Naive thymus-derived CD4-positive, alpha-beta T cell (primary cell): ENCODE measurements around the gene PLD4. TPM values are rescaled to one million over a fixed set of nuclear protein-coding genes. Genes with fewer than 3 reads are reported as not detected.

Source experiments
- ATAC-seq: fragments of 150-1000 bp; cut with Tn5 transposase; 2 replicates; pipeline ENCODE4 v1.10.0; 2021; ENCODE audit warnings: mild to moderate bottlenecking, moderate library complexity
- CTCF ChIA-PET: fragments of 350-600 bp; sonication (Branson Sonifier 250); formaldehyde crosslinking; loops from one replicate; lab custom pipeline; 2021; ENCODE audit warnings: antibody characterized with exemption; lab: Charles Lee
- POLR2A ChIA-PET: fragments of 350-600 bp; sonication (Branson Sonifier 250); formaldehyde crosslinking; loops from one replicate; lab custom pipeline; 2021; ENCODE audit warnings: antibody characterized with exemption, inconsistent platforms; lab: Charles Lee
- DNase-seq, 9 donors: peaks; one replicate each; pipeline versions ENCODE4 v3.0.0 to v3.0.0-alpha.2; 2020 to 2022; ENCODE audit warnings: mixed read lengths in 1 of 9
- H3K27ac ChIP-seq: one replicate; pipeline ENCODE4 v1.7.0; 2013; ENCODE audit warnings: mild to moderate bottlenecking, low read depth, low read length, moderate library complexity
- H3K27me3 ChIP-seq, 2 donors: one replicate each; pipeline ENCODE4 v1.7.0; 2013; ENCODE audit warnings: low read length in 2 of 2, mild to moderate bottlenecking in 2 of 2, moderate library complexity in 2 of 2; ENCODE audit not compliant: control insufficient read depth in 2 of 2, insufficient read depth in 2 of 2
- H3K36me3 ChIP-seq, 3 experiments: 1 replicate in 2 of 3; 2 replicates in 1 of 3; pipeline ENCODE4 v1.7.0; 2013; ENCODE audit warnings: low read length in 3 of 3, mild to moderate bottlenecking in 3 of 3, moderate library complexity in 1 of 3; ENCODE audit not compliant: insufficient read depth in 3 of 3, control insufficient read depth in 2 of 3
- H3K4me1 ChIP-seq, 2 donors: one replicate each; pipeline ENCODE4 v1.7.0; 2013; ENCODE audit warnings: low read length in 2 of 2, mild to moderate bottlenecking in 2 of 2, moderate library complexity in 1 of 2; ENCODE audit not compliant: control insufficient read depth in 2 of 2, insufficient read depth in 2 of 2
- H3K4me3 ChIP-seq: 2 replicates; pipeline ENCODE4 v1.7.0; 2013; ENCODE audit warnings: mild to moderate bottlenecking, low read length
- H3K9me3 ChIP-seq, 3 experiments: 1 replicate in 2 of 3; 2 replicates in 1 of 3; pipeline ENCODE4 v1.7.0; 2013; ENCODE audit warnings: low read length in 3 of 3; ENCODE audit not compliant: control insufficient read depth in 2 of 3
- H3K27ac Mint-ChIP-seq, 9 donors: one replicate each; pipeline ENCODE4 v1.8.0; 2020 to 2022; ENCODE audit warnings: mixed read lengths in 9 of 9, mild to moderate bottlenecking in 8 of 9, moderate library complexity in 5 of 9, inconsistent platforms in 2 of 9
- H3K27me3 Mint-ChIP-seq, 5 donors: one replicate each; pipeline ENCODE4 v1.8.0; 2021 to 2022; ENCODE audit warnings: mixed read lengths in 5 of 5, mild to moderate bottlenecking in 1 of 5
- H3K36me3 Mint-ChIP-seq, 5 donors: one replicate each; pipeline ENCODE4 v1.8.0; 2020 to 2022; ENCODE audit warnings: mixed read lengths in 5 of 5, mild to moderate bottlenecking in 3 of 5, inconsistent platforms in 1 of 5
- H3K4me1 Mint-ChIP-seq, 7 donors: one replicate each; pipeline ENCODE4 v1.8.0; 2020 to 2022; ENCODE audit warnings: mixed read lengths in 7 of 7, mild to moderate bottlenecking in 3 of 7, inconsistent platforms in 1 of 7
- H3K4me3 Mint-ChIP-seq, 10 donors: one replicate each; pipeline ENCODE4 v1.8.0; 2020 to 2022; ENCODE audit warnings: mild to moderate bottlenecking in 10 of 10, mixed read lengths in 10 of 10, moderate library complexity in 6 of 10, inconsistent platforms in 2 of 10
- H3K9me3 Mint-ChIP-seq, 11 donors: one replicate each; pipeline ENCODE4 v1.8.0; 2020 to 2022; ENCODE audit warnings: mixed read lengths in 11 of 11, mild to moderate bottlenecking in 4 of 11, inconsistent platforms in 1 of 11, moderate library complexity in 1 of 11
- intact Hi-C, 2 donors: fragments of 100-400 bp; cut with micrococcal nuclease; formaldehyde crosslinking; loops; one replicate each; pipeline ENCODE4 v1.15.1; 2023
- polyA plus RNA-seq, 2 donors: library from polyadenylated mRNA; unstranded; fragments of 300-500 nt; fragmentation: Illumina TruSeq; gene quantifications; one replicate each; pipeline ENCODE4 v1.2.3, GENCODE V29; 2021
- total RNA-seq, 6 experiments: library from RNA in 5 of 6; stranded (reverse) in 5 of 6; gene quantifications; 1 replicate in 5 of 6; 2 replicates in 1 of 6; pipeline ENCODE4 v1.2.3 and lab custom pipeline; 2021 to 2026

Gene PLD4
- 10 to 100 TPM in 1 of 5 experiments, 1 to 10 TPM in 2, under 1 TPM in 2; 0.10 to 32.0 (median 1.2) TPM for total RNA-seq
- polyA plus RNA-seq: under 1 TPM in 1 of 2 donors, not detected in 1; 0.35 TPM
- total RNA-seq (lab: John Stamatoyannopoulos, UW): not detected

- Histone ChIP-seq H3K4me3 (no peak within 1 kb of the TSS), H3K4me1 (no peaks in the 10 kb centered on the region), H3K27me3 (no peaks in the 10 kb centered on the region), H3K27ac (no peak within 1 kb of the TSS), H3K36me3 (no peaks in the 10 kb centered on the region), H3K9me3 (no peaks in the 10 kb centered on the region)
- Mint-ChIP-seq H3K9me3 (peaks cover 0 to 4% (median 0%) of the 10 kb centered on the region in 11 donors), H3K36me3 (no peaks in the 10 kb centered on the region), H3K27ac (no peak within 1 kb of the TSS), H3K27me3 (peaks cover 0 to 4% (median 0%) of the 10 kb centered on the region in 5 donors), H3K4me3 (no peak within 1 kb of the TSS), H3K4me1 (peaks cover 0 to 2% (median 0%) of the 10 kb centered on the region in 7 donors)
- ChIA-PET CTCF (interaction anchor here (0.6 kb wide), 1 partner anchor 419 kb away, joined by 5 read pairs; no protein-coding TSS in a partner anchor), POLR2A (no interaction called here)
- ATAC-seq (peak; percentile 49), DNase-seq (no peak)
- intact Hi-C loops: no loop called here
Measured at GRCh38 chr14:104924421-104925213, at the start of gene PLD4. Gene PLD4 (plus strand): TSS chr14:104924879. CDS start chr14:104927141, 2,262 bp downstream.

- Histone ChIP-seq H3K36me3 (no peaks in the 10 kb centered on the region), H3K9me3 (no peaks in the 10 kb centered on the region), H3K27me3 (no peaks in the 10 kb centered on the region), H3K27ac (no peak overlapping the region), H3K4me3 (no peak overlapping the region), H3K4me1 (no peaks in the 10 kb centered on the region)
- H3K4me1 Mint-ChIP-seq: peaks cover 0 to 8% (median 4%) of the 10 kb centered on the region in 7 donors
- ChIA-PET CTCF (no interaction called here), POLR2A (no interaction called here)
- H3K27ac Mint-ChIP-seq: no peak overlapping the region
- no peaks in the 10 kb centered on the region for H3K36me3 Mint-ChIP-seq
- peaks cover 0 to 2% (median 0%) of the 10 kb centered on the region in 11 donors for H3K9me3 Mint-ChIP-seq
- H3K27me3 Mint-ChIP-seq: no peaks in the 10 kb centered on the region
- H3K4me3 Mint-ChIP-seq: no peak overlapping the region
- intact Hi-C loops: loop anchor here in 1 of 2 donors (5.0 kb wide), 1 partner anchor 123 kb away; the partner anchor contains the start of gene SIVA1
- ATAC-seq (no peak), DNase-seq (no peak)
Measured at GRCh38 chr14:104875412-104875751, 49.3 kb upstream of the PLD4 start.

GRCh38 chr14:104875811-104876210, 48.9 kb upstream of the PLD4 start:
- Mint-ChIP-seq H3K4me1 (peaks cover 0 to 8% (median 4%) of the 10 kb centered on the region in 7 donors), H3K4me3 (no peak overlapping the region), H3K27ac (no peak overlapping the region), H3K9me3 (peaks cover 0 to 2% (median 0%) of the 10 kb centered on the region in 11 donors), H3K27me3 (no peaks in the 10 kb centered on the region), H3K36me3 (no peaks in the 10 kb centered on the region)
- H3K27ac ChIP-seq: no peak overlapping the region
- H3K27me3 ChIP-seq: no peaks in the 10 kb centered on the region
- intact Hi-C loops: loop anchor here in 1 of 2 donors (1.0 to 5.0 kb wide), 3 partner anchors 11 to 124 kb away; partner anchors contain the start of genes CEP170B and SIVA1
- H3K4me1 ChIP-seq: no peaks in the 10 kb centered on the region
- ChIA-PET POLR2A (no interaction called here), CTCF (no interaction called here)
- no peaks in the 10 kb centered on the region for H3K36me3 ChIP-seq
- ATAC-seq (no peak), DNase-seq (no peak)
- no peak overlapping the region for H3K4me3 ChIP-seq
- H3K9me3 ChIP-seq: no peaks in the 10 kb centered on the region

- peaks cover 0 to 2% (median 0%) of the 10 kb centered on the region in 11 donors for H3K9me3 Mint-ChIP-seq
- CTCF ChIA-PET: no interaction called here
- no peaks in the 10 kb centered on the region for H3K36me3 Mint-ChIP-seq
- ATAC-seq (peak; percentile 87), DNase-seq (peak in 3 of 9 donors; percentile 14 to 56 (median 32))
- no peaks in the 10 kb centered on the region for H3K9me3 ChIP-seq
- H3K4me1 ChIP-seq: no peaks in the 10 kb centered on the region
- H3K27ac ChIP-seq: no peak overlapping the region
- no peaks in the 10 kb centered on the region for H3K27me3 ChIP-seq
- H3K4me1 Mint-ChIP-seq: peaks cover 0 to 8% (median 4%) of the 10 kb centered on the region in 7 donors
- intact Hi-C loops: loop anchor here in 1 of 2 donors (1.0 to 5.0 kb wide), 3 partner anchors 11 to 124 kb away; partner anchors contain the start of genes CEP170B and SIVA1
- H3K36me3 ChIP-seq: no peaks in the 10 kb centered on the region
- POLR2A ChIA-PET: no interaction called here
- H3K4me3 ChIP-seq: no peak overlapping the region
- H3K27ac Mint-ChIP-seq: no peak overlapping the region
- no peaks in the 10 kb centered on the region for H3K27me3 Mint-ChIP-seq
- no peak overlapping the region for H3K4me3 Mint-ChIP-seq
Measured at GRCh38 chr14:104876251-104876699, 48.4 kb upstream of the PLD4 start.

- Mint-ChIP-seq H3K36me3 (no peaks in the 10 kb centered on the region), H3K27me3 (no peaks in the 10 kb centered on the region), H3K9me3 (peaks cover 0 to 2% (median 0%) of the 10 kb centered on the region in 11 donors), H3K27ac (no peak overlapping the region), H3K4me1 (peaks cover 0 to 8% (median 4%) of the 10 kb centered on the region in 7 donors), H3K4me3 (no peak overlapping the region)
- ChIA-PET POLR2A (no interaction called here), CTCF (no interaction called here)
- no peaks in the 10 kb centered on the region for H3K4me1 ChIP-seq
- H3K4me3 ChIP-seq: no peak overlapping the region
- no peak for DNase-seq
- intact Hi-C loops: loop anchor here in 1 of 2 donors (5.0 kb wide), 1 partner anchor 125 kb away; the partner anchor contains the start of gene SIVA1
- no peaks in the 10 kb centered on the region for H3K9me3 ChIP-seq
- no peak overlapping the region for H3K27ac ChIP-seq
- ATAC-seq: no peak
- H3K27me3 ChIP-seq: no peaks in the 10 kb centered on the region
- no peaks in the 10 kb centered on the region for H3K36me3 ChIP-seq
Measured at GRCh38 chr14:104877066-104877805, 47.4 kb upstream of the PLD4 start.

GRCh38 chr14:104877806-104878550, 46.7 kb upstream of the PLD4 start:
- Mint-ChIP-seq H3K4me3 (no peak overlapping the region), H3K27ac (no peak overlapping the region), H3K4me1 (peaks cover 0 to under 1% (median 0%) of the 10 kb centered on the region in 7 donors), H3K36me3 (no peaks in the 10 kb centered on the region), H3K27me3 (no peaks in the 10 kb centered on the region), H3K9me3 (no peaks in the 10 kb centered on the region)
- Histone ChIP-seq H3K36me3 (no peaks in the 10 kb centered on the region), H3K4me3 (no peak overlapping the region), H3K4me1 (no peaks in the 10 kb centered on the region), H3K27me3 (no peaks in the 10 kb centered on the region), H3K9me3 (no peaks in the 10 kb centered on the region), H3K27ac (no peak overlapping the region)
- ChIA-PET POLR2A (no interaction called here), CTCF (no interaction called here)
- DNase-seq (no peak), ATAC-seq (no peak)
- intact Hi-C loops: loop anchor here in 1 of 2 donors (5.0 kb wide), 1 partner anchor 126 kb away; the partner anchor contains the start of gene SIVA1
